Suppressor macrophage (primary cell): ENCODE measurements around the gene BCAR1.

Source experiments
- DNase-seq, 4 experiments: peaks; one replicate each; pipeline ENCODE4 v3.0.0-alpha.2; 2020 to 2022

The BCAR1 gene

DNA sequence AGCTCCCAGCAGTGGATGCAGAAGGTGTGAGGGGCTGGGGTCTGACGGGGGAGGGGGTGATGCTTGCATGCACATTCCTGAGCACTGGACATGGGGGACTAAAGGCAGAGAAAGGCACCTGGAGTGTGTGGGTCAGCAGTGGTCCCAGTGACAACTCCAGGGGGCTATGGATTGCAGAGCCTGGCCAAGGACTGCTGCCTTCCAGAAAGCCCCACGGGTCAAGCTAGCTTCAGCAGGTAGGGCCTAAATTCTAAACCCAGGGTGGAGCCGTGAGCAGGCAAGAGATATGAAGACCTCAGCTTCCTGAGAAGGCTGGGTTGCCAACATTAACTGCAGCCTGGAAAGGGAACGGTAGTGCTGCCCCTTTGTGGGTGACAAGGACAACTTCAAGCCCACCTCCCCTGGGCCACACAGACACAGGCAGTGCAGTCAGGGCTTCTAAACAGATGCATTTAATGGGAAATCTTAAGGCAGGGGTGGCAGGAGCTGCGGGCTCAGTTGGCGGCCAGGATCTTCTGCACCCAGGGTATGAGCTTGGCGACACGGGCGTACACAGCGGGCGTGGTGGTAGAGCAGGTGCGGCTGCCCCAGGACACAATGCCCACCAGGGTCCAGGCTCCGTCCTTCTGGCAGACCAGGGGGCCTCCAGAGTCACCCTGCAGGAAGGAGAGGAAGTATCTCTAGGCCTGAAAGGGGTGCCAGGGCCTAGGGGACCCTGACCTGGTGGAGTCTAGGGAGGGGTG lies 47.6 kb downstream of the BCAR1 start:
- no peak for DNase-seq

DNA sequence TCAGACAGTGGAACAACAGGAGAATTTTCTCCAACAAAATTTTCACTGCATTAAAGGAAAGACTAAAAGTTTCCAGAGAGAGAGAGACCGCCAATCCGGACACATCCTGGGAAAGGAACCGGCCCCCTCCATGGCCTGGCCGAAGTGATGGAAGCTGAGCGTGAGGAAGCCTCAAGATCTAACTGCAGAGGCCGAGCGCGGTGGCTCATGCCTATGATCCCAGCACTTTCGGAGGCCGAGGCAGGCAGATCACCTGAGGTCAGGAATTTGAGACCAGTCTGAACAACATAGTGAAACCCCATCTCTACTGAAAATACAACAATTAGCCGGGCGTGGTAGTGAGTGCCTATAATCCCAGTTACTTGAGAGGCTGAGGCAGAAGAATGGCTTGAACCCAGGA lies 48.3 kb downstream of the BCAR1 start:
- DNase-seq, result no peak

GRCh38 chr16:75202069-75202590 lies 49.3 kb downstream of the BCAR1 start:
- DNase-seq, result no peak

DNA sequence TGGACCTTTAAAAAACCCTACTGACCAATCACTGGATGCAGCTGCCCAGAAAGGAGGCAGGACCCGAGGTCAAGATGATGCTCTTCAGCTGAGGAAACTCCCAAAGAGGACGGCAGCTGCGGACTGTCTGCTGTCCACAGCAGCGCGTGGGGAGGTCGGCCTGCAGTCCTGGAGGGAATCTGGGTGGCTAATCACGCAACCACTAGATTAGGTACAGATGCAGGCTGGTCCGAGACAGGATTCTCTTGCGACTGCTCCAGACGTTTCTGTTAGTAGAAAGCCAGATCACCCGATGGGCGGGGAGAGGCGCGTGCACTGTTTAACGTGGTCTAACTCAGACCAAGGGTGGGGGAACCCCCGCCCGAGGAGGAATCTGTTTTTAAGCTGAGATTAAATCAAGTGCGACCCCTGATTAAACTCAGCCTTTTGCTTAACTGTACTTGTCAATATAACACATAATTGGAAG lies 53.3 kb downstream of the BCAR1 start:
- no peak for DNase-seq

GRCh38 chr16:75197522-75198134 lies 53.8 kb downstream of the BCAR1 start:
- no peak for DNase-seq

GRCh38 chr16:75196836-75197235 lies 54.6 kb downstream of the BCAR1 start:
- no peak for DNase-seq

DNA sequence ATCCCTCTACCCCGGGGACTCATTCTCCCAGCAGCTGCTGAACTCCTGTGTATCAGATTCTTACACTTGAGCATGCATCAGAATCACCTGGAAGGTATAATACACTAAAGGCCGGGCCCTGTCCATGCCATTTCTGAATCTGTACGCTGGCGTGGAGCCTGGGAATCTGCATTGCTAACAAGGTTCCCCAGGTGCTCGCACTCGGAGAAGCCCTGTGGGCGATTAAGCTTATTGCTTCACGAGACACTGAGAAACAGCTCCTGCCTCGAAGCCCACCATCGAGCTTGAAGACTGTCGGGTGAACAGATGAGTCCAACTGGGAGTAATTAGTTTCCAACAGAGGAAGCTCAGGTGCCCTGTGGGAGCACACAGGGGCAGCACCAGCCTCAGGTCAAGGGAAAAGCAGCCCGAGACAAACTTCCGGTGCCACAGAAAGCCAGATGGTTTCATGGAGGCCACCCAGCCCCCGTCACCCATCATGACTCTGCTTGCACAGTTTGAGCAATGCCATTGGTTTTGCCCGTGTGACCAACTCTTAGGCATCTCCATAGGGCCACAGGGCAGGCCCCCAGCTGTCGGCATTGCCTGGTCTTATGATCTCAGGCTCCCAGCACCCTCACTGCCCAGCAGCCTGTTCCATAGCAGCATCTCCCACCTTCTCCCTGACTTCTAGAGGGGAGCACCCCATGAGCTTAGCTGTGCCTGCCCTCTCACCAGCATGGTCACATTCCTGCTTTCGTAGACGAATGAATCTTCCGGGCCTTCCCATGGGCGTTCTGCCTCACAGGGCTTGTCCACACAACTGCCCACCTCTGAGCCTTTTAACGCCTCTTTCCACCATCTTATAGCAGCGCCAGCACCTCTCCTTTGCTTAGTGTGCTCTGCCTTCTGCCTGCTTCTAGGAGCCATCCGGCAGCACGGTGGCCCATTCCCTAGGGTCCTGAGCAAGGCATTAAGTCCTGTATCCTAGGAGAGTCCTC lies 55.3 kb downstream of the BCAR1 start:
- DNase-seq, result no peak

- no peak for DNase-seq
These were observed 57.5 kb downstream of the BCAR1 start for GRCh38 chr16:75193730-75194444.

- no peak for DNase-seq
These were observed 58.2 kb downstream of the BCAR1 start for GRCh38 chr16:75193265-75193650.

DNA sequence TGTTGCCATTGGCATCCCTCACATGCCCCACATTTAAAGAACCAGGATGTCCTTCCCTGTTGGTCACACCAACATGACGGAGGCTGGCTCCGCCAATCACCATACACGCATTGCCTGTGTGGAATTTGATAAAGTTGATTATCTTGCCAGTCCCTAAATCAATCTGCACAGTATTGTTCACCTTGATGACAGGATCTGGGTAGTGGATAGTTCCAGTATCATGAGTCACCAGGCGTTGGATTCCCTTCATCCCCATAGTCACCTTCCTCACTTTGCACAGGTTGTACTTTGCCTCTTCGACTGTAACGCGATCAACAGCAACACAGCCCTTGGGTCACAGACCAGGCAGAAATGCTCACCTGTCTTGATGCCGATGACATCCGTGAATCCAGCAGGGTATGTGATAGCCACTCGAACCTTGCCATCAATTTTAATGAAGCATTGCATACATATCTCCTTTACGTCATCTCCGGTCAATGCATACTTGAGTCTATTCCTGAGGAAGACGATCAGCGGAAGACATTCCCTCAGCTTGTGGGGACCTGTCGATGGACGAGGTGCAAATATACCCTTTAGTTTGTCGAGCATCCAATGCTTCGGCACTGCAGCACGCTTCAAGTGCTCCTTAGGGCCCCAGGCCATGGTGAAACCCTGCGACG lies 58.7 kb downstream of the BCAR1 start:
- no peak for DNase-seq

GRCh38 chr16:75189638-75190245 lies 61.7 kb downstream of the BCAR1 start:
- no peak for DNase-seq

GRCh38 chr16:75188832-75189477 lies 62.5 kb downstream of the BCAR1 start:
- DNase-seq, result no peak

- peak; percentile 13 to 49 (median 37) for DNase-seq
These were observed 69.8 kb downstream of the BCAR1 start for GRCh38 chr16:75181630-75182029.

DNA sequence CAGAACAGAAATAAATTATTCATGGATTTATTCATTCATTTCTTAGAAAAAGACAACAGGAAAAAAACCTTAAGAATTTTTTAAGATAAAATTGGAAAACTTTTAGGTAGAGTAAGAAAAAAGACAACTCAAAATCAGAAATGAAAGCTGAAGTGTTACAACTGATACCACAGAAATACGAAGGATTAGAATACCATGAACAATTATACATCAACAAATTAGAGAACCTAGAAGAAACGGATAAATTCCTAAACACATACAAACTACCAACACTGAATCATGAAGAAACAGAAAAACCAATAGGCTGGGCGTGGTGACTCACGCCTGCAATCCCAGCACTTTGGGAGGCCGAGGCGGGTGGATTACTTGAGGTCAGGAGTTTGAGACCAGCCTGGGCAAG lies 72.2 kb downstream of the BCAR1 start:
- no peak for DNase-seq
